Epithelial cell of prostate (primary cell): ENCODE data around the gene CYB561D1.

Experiments used
- DNase-seq: peaks from one replicate; pipeline ENCODE4 v3.0.0-alpha.2; 2011; ENCODE audit warnings: low read depth, low spot score
- H3K27ac ChIP-seq: fragments of 450-650 bp; 2 replicates; pipeline ENCODE4 v1.5.1; 2017; ENCODE audit warnings: mild to moderate bottlenecking

The CYB561D1 gene

GRCh38 chr1:109527098-109527811 lies 33.4 kb downstream of the CYB561D1 start:
- no peak for DNase-seq
- H3K27ac ChIP-seq, result no peak overlapping the region

DNA sequence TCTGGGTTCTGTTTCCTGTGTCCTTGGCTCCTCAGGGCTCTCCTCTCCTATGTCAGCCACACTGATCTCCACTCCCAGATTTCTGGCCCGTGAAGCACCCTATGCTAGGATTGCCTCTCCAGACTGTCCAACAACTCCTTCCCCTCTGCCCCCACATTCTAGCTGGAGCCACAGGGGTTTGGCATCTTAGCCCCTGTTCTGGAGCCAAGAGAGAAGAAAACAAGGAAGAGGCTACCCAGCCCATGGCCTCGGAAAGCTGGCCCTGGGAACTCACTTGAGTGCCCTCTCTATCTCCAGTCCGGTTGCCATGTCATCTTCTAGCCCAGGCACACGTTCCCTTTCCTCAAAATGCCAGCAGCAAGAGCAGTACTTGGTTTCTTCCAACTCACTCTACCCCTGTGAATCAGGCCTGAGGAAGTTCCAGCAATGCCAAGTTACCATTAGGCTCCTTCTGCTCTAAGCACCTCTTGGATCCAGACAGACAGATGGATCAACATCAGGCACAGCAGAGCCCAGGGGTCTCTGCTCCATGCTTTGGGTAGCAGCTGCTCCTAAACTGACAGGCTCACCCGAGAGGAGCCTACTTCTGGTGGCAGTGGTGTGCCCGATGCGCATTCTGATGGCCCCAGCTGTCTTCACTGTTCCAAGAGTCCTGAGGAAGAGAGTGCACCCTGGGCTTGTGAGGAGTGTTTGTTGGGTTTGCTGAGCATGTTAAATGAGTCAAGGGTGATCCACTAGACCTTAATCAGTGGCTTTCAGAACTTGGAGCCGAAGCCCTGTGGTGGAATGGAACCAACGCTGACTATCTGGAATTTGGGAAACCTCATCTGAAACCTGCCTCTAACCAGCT lies 34.2 kb downstream of the CYB561D1 start:
- no peak overlapping the region for H3K27ac ChIP-seq
- DNase-seq, result no peak

- no peak overlapping the region for H3K27ac ChIP-seq
- DNase-seq, result no peak
Measured at GRCh38 chr1:109528712-109529111, 34.8 kb downstream of the CYB561D1 start.

- DNase-seq, result no peak
- H3K27ac ChIP-seq, result no peak overlapping the region
Measured at GRCh38 chr1:109529881-109530456, 36.1 kb downstream of the CYB561D1 start.

DNA sequence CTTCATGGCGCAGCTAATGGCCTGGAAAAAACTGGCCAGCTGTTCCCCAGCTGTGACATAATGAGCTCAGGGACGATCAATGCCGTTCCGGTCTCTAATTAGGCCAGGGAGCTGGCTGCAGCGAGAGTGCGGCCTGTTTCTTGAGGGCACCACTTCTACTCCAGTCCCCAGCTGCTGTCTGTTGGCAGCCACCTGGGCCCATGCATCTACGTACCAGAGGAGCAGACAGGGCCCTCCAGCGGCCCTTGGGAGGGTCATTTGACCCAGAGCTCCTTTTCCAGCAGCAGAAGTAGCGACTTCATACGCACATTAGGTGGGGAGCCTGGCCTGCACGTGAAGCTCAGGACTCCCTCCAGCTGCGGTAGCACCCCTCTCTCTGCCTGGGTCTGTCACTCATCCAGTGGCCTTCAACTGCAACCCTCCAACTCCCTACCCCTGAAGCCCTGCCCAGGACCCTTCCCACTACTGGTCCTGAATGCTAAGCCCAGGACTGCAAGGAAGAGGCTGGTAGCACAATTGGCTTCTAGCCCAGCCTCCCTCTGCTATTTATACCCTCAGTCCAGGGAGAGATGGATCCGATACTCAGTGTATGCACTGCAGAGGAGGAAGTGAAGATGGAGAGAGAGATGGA lies 36.7 kb downstream of the CYB561D1 start:
- no peak overlapping the region for H3K27ac ChIP-seq
- DNase-seq, result no peak

GRCh38 chr1:109531380-109531779 lies 37.5 kb downstream of the CYB561D1 start:
- DNase-seq, result no peak
- H3K27ac ChIP-seq, result no peak overlapping the region

DNA sequence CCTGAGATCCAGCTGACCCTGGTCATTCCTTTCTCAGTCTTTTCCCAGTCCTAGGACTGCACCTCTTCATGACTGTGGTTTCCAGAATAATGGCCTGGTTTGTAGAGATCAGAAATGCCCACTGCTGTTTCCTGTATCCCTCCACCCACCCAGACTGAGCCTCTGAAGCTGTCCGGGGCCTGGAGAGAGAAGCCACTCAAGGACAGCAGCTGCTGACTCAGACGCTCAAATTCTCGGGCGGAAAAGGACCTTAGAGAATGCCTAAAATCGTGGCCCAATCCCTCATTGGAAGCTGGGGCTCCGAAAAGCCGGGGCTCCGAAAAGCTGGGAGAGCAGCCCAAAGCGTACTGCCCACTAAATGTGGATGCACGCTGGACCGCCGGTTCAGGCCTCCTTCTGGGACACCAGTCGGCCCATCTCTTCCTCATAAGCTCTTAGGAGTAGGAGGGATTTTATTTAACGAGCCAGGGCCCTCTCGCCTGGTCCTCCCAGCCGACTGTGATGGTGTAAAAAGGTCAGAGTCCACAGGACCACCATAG lies 38.0 kb downstream of the CYB561D1 start:
- DNase-seq, result no peak
- no peak overlapping the region for H3K27ac ChIP-seq

DNA sequence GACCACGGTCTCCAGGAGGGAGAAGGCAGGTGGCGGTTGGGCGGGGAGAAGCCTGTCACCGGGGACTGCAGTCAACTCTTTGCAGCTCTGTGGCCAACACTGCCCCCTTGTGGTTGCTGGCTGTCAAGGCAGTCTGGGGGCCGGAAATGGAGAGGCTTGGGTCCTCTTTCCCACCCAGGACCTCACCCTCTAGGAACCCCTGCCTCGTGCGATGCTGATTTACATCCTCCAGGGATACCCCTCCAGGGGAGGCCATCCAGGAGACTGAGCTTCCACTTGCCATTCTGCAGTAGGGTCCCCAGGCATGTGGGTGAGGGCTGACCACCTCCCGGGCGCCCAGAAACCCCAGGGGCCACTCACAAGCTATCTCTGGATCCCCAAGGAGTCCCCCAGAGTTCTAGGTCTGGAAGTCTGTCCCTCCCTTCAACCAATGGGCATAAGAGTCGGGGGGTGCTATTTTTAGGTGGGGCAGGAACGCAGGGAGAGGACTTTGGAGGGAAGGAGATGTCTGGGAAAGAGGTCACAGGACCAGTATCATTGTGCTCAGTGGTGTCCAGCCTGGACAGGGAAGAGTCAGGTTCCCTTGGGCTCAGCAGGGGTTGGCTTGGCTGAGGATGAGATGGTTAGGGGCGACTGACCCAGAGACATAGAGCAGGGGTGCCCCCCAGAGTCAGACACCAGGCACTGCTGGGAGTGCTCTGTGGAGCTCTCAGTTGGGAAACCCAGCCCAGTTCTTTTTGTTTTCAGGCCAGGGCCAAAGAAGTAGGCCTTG lies 38.7 kb downstream of the CYB561D1 start:
- H3K27ac ChIP-seq, result no peak overlapping the region
- no peak for DNase-seq

- no peak overlapping the region for H3K27ac ChIP-seq
- no peak for DNase-seq
Measured at GRCh38 chr1:109534307-109534858, 40.5 kb downstream of the CYB561D1 start.

DNA sequence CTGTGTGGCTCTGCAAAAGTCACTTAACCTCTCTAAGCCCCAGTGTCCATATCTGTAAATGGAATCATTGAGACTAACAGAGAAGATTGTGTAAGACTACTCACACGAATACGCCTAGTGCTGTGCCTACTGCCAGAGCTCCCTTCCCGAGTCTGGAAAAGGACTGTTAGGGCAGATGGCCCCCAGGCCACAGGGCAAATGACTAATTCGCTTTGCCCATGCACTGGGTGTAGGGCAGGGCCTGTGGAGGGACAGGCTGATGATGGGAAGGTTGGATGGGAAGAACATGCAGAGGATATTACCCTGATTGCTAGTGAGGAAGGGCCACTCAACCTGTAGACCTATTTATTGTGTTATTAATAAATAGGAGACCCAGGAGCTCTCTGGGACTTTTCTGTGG lies 41.6 kb downstream of the CYB561D1 start:
- DNase-seq, result no peak
- no peak overlapping the region for H3K27ac ChIP-seq

GRCh38 chr1:109535971-109536491 lies 42.1 kb downstream of the CYB561D1 start:
- no peak for DNase-seq
- H3K27ac ChIP-seq, result no peak overlapping the region

- H3K27ac ChIP-seq, result no peak overlapping the region
- no peak for DNase-seq
Measured at GRCh38 chr1:109537450-109538178, 43.7 kb downstream of the CYB561D1 start.

DNA sequence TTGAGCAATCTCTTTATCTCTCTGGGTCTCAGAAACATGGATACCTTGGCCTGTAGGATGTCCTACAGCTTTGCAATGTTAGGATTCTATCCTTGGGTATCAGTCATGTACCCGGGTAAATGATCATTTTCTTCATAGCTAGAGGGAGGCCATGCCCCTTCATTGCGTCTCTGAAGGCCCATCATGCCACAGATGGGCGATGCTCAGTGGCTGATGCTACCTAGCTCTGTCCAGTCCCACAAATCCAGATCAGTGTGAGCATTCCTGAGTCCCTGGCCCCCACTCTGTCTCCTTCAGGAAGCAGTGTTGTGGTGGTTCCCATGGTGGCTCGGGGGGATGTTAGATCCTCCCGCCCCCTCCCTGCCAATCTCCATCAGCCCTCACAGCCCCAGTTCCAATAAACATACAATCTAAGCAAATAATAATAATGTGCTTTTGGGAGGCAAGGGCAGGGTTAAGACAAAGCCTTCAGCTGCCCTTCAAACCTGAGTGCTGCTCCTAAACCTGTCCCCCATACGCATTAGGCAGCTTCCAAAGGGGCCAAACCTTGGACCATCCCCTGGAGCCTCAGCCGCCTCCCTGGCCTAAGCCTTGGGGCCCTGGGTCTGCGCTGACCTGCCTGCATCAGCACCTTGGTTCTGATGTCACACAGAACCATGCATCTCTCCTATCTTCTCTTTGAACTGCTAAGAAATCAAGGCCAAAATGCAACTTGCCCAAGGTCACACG lies 45.1 kb downstream of the CYB561D1 start:
- no peak for DNase-seq
- H3K27ac ChIP-seq, result no peak overlapping the region

GRCh38 chr1:109539676-109540075 lies 45.8 kb downstream of the CYB561D1 start, which contains the start of gene GPR61:
TSS of gene GPR61 (plus strand) at chr1:109539872. CDS start at chr1:109543023, 3,151 bp downstream.
- H3K27ac ChIP-seq, result no peak within 1 kb of the TSS
- DNase-seq, result no peak

DNA sequence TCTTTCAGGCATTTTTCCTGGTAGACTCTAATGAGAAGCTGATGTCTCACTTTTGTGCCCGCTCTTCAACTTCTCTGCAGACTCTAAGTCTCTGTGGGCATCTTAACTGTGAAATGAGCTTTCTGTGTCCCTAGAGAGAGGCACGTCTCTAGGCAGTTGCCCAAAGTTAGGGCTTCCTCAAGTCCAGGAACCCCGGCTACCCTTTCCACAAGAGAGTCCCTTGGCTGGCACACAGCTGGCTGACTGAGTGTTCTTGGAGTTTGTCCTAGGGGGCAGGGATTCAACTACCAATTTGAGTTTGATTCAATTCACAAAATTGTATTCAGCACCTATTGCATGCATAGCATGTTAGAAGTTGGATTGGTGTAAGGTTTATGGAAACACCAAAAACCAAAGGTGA lies 47.2 kb downstream of the CYB561D1 start:
- H3K27ac ChIP-seq, result no peak overlapping the region
- DNase-seq, result no peak

DNA sequence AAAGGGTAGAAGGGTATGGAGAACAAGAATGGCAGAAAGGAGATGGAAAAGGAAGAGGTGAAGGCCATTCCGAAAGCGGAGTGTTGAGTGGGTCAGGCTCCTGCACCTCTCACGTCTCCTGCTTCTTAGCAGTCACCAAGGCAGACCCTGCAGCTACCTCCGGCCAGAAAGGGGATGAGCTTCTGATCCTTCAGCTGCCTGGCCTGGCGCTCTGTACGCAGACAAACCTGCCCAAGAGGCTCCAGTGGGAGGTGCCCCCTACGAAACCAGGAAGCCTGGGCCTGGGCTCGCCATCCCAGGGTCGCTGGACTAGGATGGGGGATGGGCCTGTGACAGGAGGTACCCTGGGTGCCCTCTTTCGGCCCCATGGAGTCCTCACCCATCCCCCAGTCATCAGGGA lies 48.8 kb downstream of the CYB561D1 start:
- no peak for DNase-seq
- H3K27ac ChIP-seq, result no peak overlapping the region

DNA sequence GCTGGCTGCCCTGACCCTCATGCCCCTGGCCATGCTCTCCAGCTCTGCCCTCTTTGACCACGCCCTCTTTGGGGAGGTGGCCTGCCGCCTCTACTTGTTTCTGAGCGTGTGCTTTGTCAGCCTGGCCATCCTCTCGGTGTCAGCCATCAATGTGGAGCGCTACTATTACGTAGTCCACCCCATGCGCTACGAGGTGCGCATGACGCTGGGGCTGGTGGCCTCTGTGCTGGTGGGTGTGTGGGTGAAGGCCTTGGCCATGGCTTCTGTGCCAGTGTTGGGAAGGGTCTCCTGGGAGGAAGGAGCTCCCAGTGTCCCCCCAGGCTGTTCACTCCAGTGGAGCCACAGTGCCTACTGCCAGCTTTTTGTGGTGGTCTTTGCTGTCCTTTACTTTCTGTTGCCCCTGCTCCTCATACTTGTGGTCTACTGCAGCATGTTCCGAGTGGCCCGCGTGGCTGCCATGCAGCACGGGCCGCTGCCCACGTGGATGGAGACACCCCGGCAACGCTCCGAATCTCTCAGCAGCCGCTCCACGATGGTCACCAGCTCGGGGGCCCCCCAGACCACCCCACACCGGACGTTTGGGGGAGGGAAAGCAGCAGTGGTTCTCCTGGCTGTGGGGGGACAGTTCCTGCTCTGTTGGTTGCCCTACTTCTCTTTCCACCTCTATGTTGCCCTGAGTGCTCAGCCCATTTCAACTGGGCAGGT lies 49.5 kb downstream of the CYB561D1 start:
- no peak for DNase-seq

More for the DNA sequence above, 49.5 kb downstream of the CYB561D1 start:
- no peak overlapping the region for H3K27ac ChIP-seq
